Measurements from ENCODE around the gene ASGR2. TPM values are rescaled to one million over a fixed set of nuclear protein-coding genes. Genes with fewer than 3 reads are reported as not detected.
A peak's percentile ranks its signal among the peaks of the same experiment; 100 is the strongest.
"Not testable (repeated sequence)": the region's sequence is repeated elsewhere in the genome, so short reads cannot be mapped to it uniquely, and the experiment has no call there.

Gene ASGR2
- total RNA-seq, 1 donor from 2014 or later = not detected

DNA sequence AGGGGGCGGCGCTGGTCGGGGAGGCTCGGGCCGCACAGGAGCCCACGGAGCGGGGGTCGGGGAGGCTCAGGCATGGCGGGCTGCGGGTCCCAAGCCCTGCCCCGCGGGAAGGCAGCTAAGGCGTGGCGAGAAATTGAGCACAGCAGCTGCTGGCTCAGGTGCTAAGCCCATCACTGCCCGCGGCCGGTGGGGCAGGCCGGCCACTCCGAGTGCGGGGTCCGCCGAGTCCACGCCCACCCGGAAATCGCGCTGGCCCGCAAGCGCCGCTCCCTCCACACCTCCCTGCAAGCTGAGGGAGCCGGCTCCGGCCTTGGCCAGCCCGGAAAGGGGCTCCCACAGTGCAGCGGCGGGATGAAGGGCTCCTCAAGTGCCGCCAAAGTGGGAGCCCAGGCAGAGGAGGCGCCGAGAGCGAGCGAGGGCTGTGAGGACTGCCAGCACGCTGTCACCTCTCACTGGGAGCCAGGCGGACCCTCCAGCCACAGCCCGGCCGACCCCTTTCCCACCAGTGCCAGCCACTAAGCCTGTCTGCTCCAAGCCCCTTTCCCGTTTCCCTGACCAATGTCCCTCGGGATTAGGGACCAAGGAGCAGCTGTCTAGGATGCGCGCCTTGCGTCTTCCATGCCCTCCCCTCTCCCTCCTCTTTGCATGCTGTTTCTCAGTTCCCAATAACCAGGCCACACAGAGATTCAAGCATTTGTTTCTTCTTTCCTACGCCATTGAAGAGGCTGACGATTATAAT, 13.8 kb downstream of the ASGR2 start:
- H3K27ac Mint-ChIP-seq; H3K4me3 Mint-ChIP-seq; H3K36me3 Mint-ChIP-seq (ENCODE audit: low read depth); H3K27me3 Mint-ChIP-seq; intact Hi-C loops (cut with micrococcal nuclease); DNase-seq; H3K9me3 Mint-ChIP-seq; H3K4me1 Mint-ChIP-seq: not testable (repeated sequence)

DNA sequence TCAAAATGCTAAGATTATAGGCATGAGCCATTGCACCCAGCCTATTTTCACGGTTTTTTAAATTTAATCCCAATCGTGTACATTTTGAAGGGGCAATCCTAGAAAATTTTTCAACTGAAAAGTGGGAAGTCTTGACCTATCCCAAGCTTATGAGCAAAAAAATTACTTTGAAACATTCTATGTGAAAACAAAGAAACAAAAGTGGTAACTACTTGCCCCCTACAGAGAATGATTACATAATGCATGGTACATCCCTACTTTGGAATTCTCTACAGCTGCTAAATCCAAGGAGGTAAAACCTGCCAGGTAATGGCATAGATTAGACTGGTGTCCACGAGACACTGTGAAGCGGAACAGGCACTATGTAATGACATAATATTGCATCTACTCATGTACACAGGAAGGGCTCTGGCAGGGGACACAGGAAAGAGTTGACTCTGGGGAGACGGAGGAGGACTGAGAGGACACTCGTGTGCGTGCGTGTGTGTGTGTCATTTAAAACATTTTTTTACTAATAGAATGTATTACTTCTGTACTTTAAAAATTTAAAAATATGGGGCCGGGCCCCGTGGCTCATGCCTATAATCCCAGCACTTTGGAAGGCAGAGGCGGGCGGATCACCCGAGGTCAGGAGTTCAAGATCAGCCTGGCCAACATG, 15.7 kb downstream of the ASGR2 start:
- intact Hi-C loops (cut with micrococcal nuclease) = no loop called here
- H3K4me1 Mint-ChIP-seq = no peaks in the 10 kb centered on the region
- H3K27ac Mint-ChIP-seq = no peak overlapping the region
- H3K9me3 Mint-ChIP-seq = no peaks in the 10 kb centered on the region
- peaks cover 3% of the 10 kb centered on the region for H3K27me3 Mint-ChIP-seq
- no peaks in the 10 kb centered on the region for H3K36me3 Mint-ChIP-seq (ENCODE audit: low read depth)
- DNase-seq = no peak
- no peak overlapping the region for H3K4me3 Mint-ChIP-seq

GRCh38 chr17:7097940-7098339, 16.7 kb downstream of the ASGR2 start:
- Mint-ChIP-seq H3K36me3 (ENCODE audit: low read depth) (no peaks in the 10 kb centered on the region), H3K27ac (no peak overlapping the region), H3K4me1 (no peaks in the 10 kb centered on the region), H3K9me3 (no peaks in the 10 kb centered on the region), H3K27me3 (peaks cover 5% of the 10 kb centered on the region), H3K4me3 (no peak overlapping the region)
- intact Hi-C loops (cut with micrococcal nuclease) = no loop called here
- no peak for DNase-seq

GRCh38 chr17:7095625-7096024, 19.0 kb downstream of the ASGR2 start:
- Mint-ChIP-seq H3K27me3 (peaks cover 9% of the 10 kb centered on the region), H3K27ac (no peak overlapping the region), H3K36me3 (ENCODE audit: low read depth) (no peaks in the 10 kb centered on the region), H3K9me3 (no peaks in the 10 kb centered on the region), H3K4me1 (no peaks in the 10 kb centered on the region), H3K4me3 (no peak overlapping the region)
- DNase-seq = no peak
- intact Hi-C loops (cut with micrococcal nuclease) = no loop called here

GRCh38 chr17:7094652-7095019, 20.0 kb downstream of the ASGR2 start:
- intact Hi-C loops (cut with micrococcal nuclease) = no loop called here
- DNase-seq = no peak
- Mint-ChIP-seq H3K4me3 (no peak overlapping the region), H3K9me3 (no peaks in the 10 kb centered on the region), H3K36me3 (ENCODE audit: low read depth) (no peaks in the 10 kb centered on the region), H3K27me3 (peaks cover 9% of the 10 kb centered on the region), H3K27ac (no peak overlapping the region), H3K4me1 (no peaks in the 10 kb centered on the region)

- H3K9me3 Mint-ChIP-seq; H3K4me1 Mint-ChIP-seq; H3K36me3 Mint-ChIP-seq (ENCODE audit: low read depth); intact Hi-C loops (cut with micrococcal nuclease); DNase-seq; H3K27ac Mint-ChIP-seq; H3K4me3 Mint-ChIP-seq: not testable (repeated sequence)
- peaks cover 14% of the 10 kb centered on the region for H3K27me3 Mint-ChIP-seq
Measured at GRCh38 chr17:7091311-7092005, 23.2 kb downstream of the ASGR2 start.

DNA sequence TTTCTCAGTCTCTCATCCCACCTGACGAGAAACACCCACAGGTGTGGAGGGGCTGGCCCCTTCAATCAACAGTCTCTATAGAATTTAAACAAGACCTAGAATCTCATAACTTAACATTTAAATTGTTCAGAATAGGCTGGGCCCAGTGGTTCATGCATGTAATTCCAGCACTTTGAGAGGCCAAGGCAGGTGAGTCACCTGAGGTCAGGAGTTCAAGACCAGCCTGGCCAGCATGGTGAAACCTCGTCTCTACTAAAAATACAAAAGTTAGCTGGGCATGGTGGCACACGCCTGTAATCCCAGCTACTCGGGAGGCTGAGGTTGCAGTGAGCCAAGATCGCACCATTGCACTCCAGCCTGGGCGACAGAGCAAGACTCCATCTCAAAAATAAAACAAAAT, 25.1 kb downstream of the ASGR2 start:
- DNase-seq; H3K9me3 Mint-ChIP-seq; H3K4me1 Mint-ChIP-seq; H3K27ac Mint-ChIP-seq; intact Hi-C loops (cut with micrococcal nuclease); H3K36me3 Mint-ChIP-seq (ENCODE audit: low read depth); H3K4me3 Mint-ChIP-seq: not testable (repeated sequence)
- H3K27me3 Mint-ChIP-seq = peaks cover 15% of the 10 kb centered on the region

DNA sequence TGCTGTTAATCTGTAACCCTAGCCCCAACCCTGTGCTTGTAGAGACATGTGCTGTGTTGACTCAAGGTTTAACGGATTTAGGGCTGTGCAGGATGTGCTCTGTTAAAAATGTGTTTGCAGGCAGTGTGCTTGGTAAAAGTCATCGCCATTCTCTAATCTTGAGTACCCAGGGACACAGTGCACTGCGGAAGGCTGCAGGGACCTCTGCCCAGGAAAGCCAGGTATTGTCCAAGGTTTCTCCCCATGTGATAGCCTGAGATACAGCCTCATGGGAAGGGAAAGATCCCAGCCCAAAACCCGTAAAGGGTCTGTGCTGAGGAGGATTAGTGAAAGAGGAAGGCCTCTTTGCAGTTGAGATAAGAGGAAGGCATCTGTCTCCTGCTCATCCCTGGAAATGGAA, 26.2 kb downstream of the ASGR2 start:
- H3K4me1 Mint-ChIP-seq; DNase-seq; H3K36me3 Mint-ChIP-seq (ENCODE audit: low read depth); H3K4me3 Mint-ChIP-seq; H3K9me3 Mint-ChIP-seq; H3K27ac Mint-ChIP-seq; intact Hi-C loops (cut with micrococcal nuclease): not testable (repeated sequence)
- peaks cover 24% of the 10 kb centered on the region for H3K27me3 Mint-ChIP-seq

DNA sequence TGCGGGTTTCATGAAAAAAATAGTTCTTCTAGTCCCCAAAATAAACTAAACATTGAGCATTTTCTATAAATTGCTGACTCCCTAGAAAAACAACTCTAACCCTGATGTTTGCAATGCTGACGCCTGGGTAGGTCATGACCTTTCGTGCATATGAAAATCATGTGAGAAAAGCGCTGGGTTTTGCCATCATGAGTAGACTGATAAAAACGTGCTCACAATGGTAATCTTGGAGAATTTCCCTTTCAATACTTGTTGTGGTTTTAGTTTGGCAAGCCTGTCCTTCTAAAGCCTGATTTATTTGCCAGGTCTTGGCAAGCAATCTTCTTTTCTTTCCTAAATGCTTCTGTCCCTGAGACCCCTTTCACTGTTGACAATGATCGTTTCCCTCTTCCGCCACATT, 30.5 kb downstream of the ASGR2 start:
- Mint-ChIP-seq H3K27me3 (peaks cover 23% of the 10 kb centered on the region), H3K36me3 (ENCODE audit: low read depth) (no peaks in the 10 kb centered on the region)

DNA sequence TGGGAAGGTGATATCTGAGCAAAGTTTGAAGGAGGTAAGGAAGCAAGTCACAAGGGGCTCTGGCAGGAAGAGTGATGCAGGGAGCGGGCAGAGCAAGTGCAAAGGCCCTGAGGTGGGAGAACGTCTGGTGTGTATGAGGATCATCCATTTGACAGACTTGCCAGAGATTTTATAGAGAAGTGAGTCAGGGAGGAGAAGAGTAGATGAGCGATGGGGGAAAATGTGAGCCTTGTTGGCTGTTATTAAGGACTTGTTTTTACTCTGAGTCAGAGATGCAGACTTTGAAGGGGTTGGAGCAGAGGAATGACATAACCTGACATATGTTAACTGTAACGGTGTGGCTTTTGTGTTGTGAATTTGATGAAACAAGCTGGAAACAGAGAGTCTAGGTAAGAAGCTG, 31.0 kb downstream of the ASGR2 start:
- H3K4me3 Mint-ChIP-seq = no peak overlapping the region
- intact Hi-C loops (cut with micrococcal nuclease) = no loop called here
- no peak for DNase-seq
- H3K36me3 Mint-ChIP-seq (ENCODE audit: low read depth) = no peaks in the 10 kb centered on the region
- H3K27ac Mint-ChIP-seq = no peak overlapping the region
- peaks cover 23% of the 10 kb centered on the region for H3K27me3 Mint-ChIP-seq
- no peaks in the 10 kb centered on the region for H3K9me3 Mint-ChIP-seq
- peaks cover 20% of the 10 kb centered on the region for H3K4me1 Mint-ChIP-seq

More for the DNA sequence above, 30.5 kb downstream of the ASGR2 start:
- no peak overlapping the region for H3K27ac Mint-ChIP-seq
- intact Hi-C loops (cut with micrococcal nuclease) = no loop called here
- DNase-seq = no peak
- peaks cover 20% of the 10 kb centered on the region for H3K4me1 Mint-ChIP-seq
- no peaks in the 10 kb centered on the region for H3K9me3 Mint-ChIP-seq
- H3K4me3 Mint-ChIP-seq = no peak overlapping the region

- no peaks in the 10 kb centered on the region for H3K9me3 Mint-ChIP-seq
Measured at GRCh38 chr17:7081341-7082062, 33.1 kb downstream of the ASGR2 start.

GRCh38 chr17:7080456-7081041, 34.1 kb downstream of the ASGR2 start:
- Mint-ChIP-seq H3K27ac (no peak overlapping the region), H3K27me3 (peaks cover 18% of the 10 kb centered on the region), H3K4me1 (peaks cover 20% of the 10 kb centered on the region), H3K36me3 (ENCODE audit: low read depth) (no peaks in the 10 kb centered on the region), H3K9me3 (no peaks in the 10 kb centered on the region), H3K4me3 (no peak overlapping the region)
- DNase-seq = no peak
- intact Hi-C loops (cut with micrococcal nuclease) = no loop called here

More at GRCh38 chr17:7081341-7082062, 33.1 kb downstream of the ASGR2 start:
- Mint-ChIP-seq H3K4me1 (peaks cover 20% of the 10 kb centered on the region), H3K4me3 (no peak overlapping the region), H3K36me3 (ENCODE audit: low read depth) (no peaks in the 10 kb centered on the region), H3K27me3 (peaks cover 18% of the 10 kb centered on the region), H3K27ac (no peak overlapping the region)
- intact Hi-C loops (cut with micrococcal nuclease) = no loop called here
- DNase-seq = peak; percentile 79

- Mint-ChIP-seq H3K9me3 (no peaks in the 10 kb centered on the region), H3K4me1 (peaks cover 20% of the 10 kb centered on the region)
Measured at GRCh38 chr17:7079581-7080455, 34.8 kb downstream of the ASGR2 start, which contains the start of gene CLEC10A. TSS of gene CLEC10A (minus strand) at chr17:7080251. CDS start at chr17:7078812, 1,439 bp downstream.

More at GRCh38 chr17:7079581-7080455, 34.8 kb downstream of the ASGR2 start, which contains the start of gene CLEC10A:
- peaks cover 18% of the 10 kb centered on the region for H3K27me3 Mint-ChIP-seq
- H3K4me3 Mint-ChIP-seq = no peak within 1 kb of the TSS
- H3K36me3 Mint-ChIP-seq (ENCODE audit: low read depth) = no peaks in the 10 kb centered on the region
- H3K27ac Mint-ChIP-seq = no peak within 1 kb of the TSS
- no peak for DNase-seq
- intact Hi-C loops (cut with micrococcal nuclease) = no loop called here
